Suprapubic skin (tissue), 4 donors: ENCODE data around the gene KLK15.

Experiments
- CTCF ChIP-seq, 2 donors: fragments of 200-600 bp in 1 of 2; fragments of 450-650 bp in 1 of 2; sonication (generic) in 1 of 2; IDR thresholded peaks; one replicate each; pipeline ENCODE4 v1.5.1; 2016 to 2019; ENCODE audit warnings: antibody characterized with exemption in 2 of 2, mild to moderate bottlenecking in 1 of 2, moderate library complexity in 1 of 2
- EP300 ChIP-seq: sonication (generic); formaldehyde crosslinking; IDR thresholded peaks from one replicate; pipeline ENCODE4 v1.6.1; 2017; ENCODE audit warnings: antibody characterized with exemption
- POLR2A ChIP-seq, 2 donors: fragments of 450-650 bp; IDR thresholded peaks; one replicate each; pipeline ENCODE4 v1.6.1; 2017; ENCODE audit warnings: antibody characterized with exemption in 2 of 2, mild to moderate bottlenecking in 2 of 2, moderate library complexity in 2 of 2
- POLR2AphosphoS5 ChIP-seq, 3 donors: sonication (generic); formaldehyde crosslinking; IDR thresholded peaks; one replicate each; pipeline ENCODE4 v1.6.1; 2017; ENCODE audit warnings: antibody characterized with exemption in 3 of 3

- no peak for TF ChIP-seq CTCF (IDR thresholded peaks at IDR 0.05)
- TF ChIP-seq POLR2A (IDR thresholded peaks at IDR 0.05): no peak
- TF ChIP-seq EP300: no peak
- TF ChIP-seq POLR2AphosphoS5 (IDR thresholded peaks at IDR 0.05): no peak
Measured at GRCh38 chr19:50790396-50790795, 43.0 kb downstream of the KLK15 start, which contains the start of gene ACP4.
